K562 (cell line): ENCODE results near the gene APBA2. TPM values are rescaled to one million over a fixed set of nuclear protein-coding genes. Genes with fewer than 3 reads are reported as not detected.

Experiments used
- ATAC-seq: fragments of 200-7000 bp; cut with Tn5 transposase; 3 replicates; pipeline ENCODE4 v1.9.1; 2020; ENCODE audit warnings: moderate library complexity
- BruUV-seq: library from RNA; stranded (reverse); fragments of 400-500 nt; replicated peaks from 2 replicates; lab custom pipeline; 2021; lab: Mats Ljungman, UMichigan
- CTCF ChIA-PET: fragments of 300-600 bp; formaldehyde crosslinking; extraction: SDS; loops from one replicate; lab custom pipeline; 2021; ENCODE audit warnings: low intra/inter-chr PET ratio; lab: Yijun Ruan, JAX
- POLR2A ChIA-PET: fragments of 300-600, 350-650 bp; sonication (Branson Sonifier 250); formaldehyde crosslinking; extraction: SDS; loops from one replicate; lab custom pipeline; 2021; ENCODE audit warnings: antibody characterized with exemption, inconsistent platforms; lab: Yijun Ruan, JAX
- DNase-seq, 4 experiments: peaks; one replicate each; pipeline versions ENCODE4 v3.0.0 to v3.0.0-alpha.2; 2011 to 2018; ENCODE audit warnings: low spot score in 3 of 4, mixed read lengths in 3 of 4; ENCODE audit errors: extremely low read depth in 1 of 4
- FAIRE-seq: peaks from 2 replicates; lab custom pipeline; 2011; peaks lifted over from hg19 to GRCh38; lab: Jason Lieb, UNC
- H2AFZ ChIP-seq: 2 replicates; pipeline ENCODE4 v1.6.0; 2011; ENCODE audit warnings: low read depth, low read length, control low read depth, inconsistent platforms
- H3K27ac ChIP-seq: fragments of 200-600 bp; 3 replicates; pipeline ENCODE4 v1.8.0; 2011; ENCODE audit warnings: low read depth, mild to moderate bottlenecking, control low read depth, inconsistent platforms, low read length, moderate library complexity, mixed read lengths; ENCODE audit errors: extremely low read depth
- H3K27me3 ChIP-seq, 2 experiments: fragments of 300-600 bp in 1 of 2; 2 replicates in 1 of 2; 3 replicates in 1 of 2; pipeline versions ENCODE4 v1.6.0 to v1.8.0; 2011; ENCODE audit warnings: inconsistent platforms in 2 of 2, low read length in 2 of 2, mild to moderate bottlenecking in 1 of 2, mixed read lengths in 1 of 2, moderate library complexity in 1 of 2; ENCODE audit not compliant: control insufficient read depth in 2 of 2, insufficient read depth in 2 of 2
- H3K36me3 ChIP-seq: fragments of 300-600 bp; 3 replicates; pipeline ENCODE4 v1.8.0; 2011; ENCODE audit warnings: mild to moderate bottlenecking, low read length, inconsistent platforms; ENCODE audit not compliant: control insufficient read depth, insufficient read depth
- H3K4me1 ChIP-seq, 2 experiments: fragments of 200-600 bp in 1 of 2; replicated peaks in 1 of 2; 2 replicates in 1 of 2; 3 replicates in 1 of 2; pipeline versions ENCODE4 v1.5.1 to v1.8.0; 2011; ENCODE audit warnings: inconsistent platforms in 2 of 2, low read length in 2 of 2, mild to moderate bottlenecking in 1 of 2, mixed read lengths in 1 of 2, moderate library complexity in 1 of 2; ENCODE audit not compliant: control insufficient read depth in 2 of 2, insufficient read depth in 2 of 2
- H3K4me2 ChIP-seq: 2 replicates; pipeline ENCODE4 v1.6.1; 2011; ENCODE audit warnings: low read length, control low read depth, inconsistent platforms, mixed read lengths; ENCODE audit not compliant: insufficient read depth
- H3K4me3 ChIP-seq: fragments of 200-600 bp; sonication (generic), shearing (Covaris generic); 2 replicates; pipeline ENCODE4 v1.5.1; 2016; ENCODE audit warnings: control low read depth, inconsistent platforms
- H3K79me2 ChIP-seq: fragments of 200-600 bp; 3 replicates; pipeline ENCODE4 v1.8.0; 2011; ENCODE audit warnings: low read length, inconsistent platforms; ENCODE audit not compliant: control insufficient read depth, insufficient read depth
- H3K9ac ChIP-seq, 2 experiments: 2 replicates each; pipeline versions ENCODE4 v1.6.0 to v1.6.1; 2011; ENCODE audit warnings: low read depth in 2 of 2, low read length in 2 of 2, control low read depth in 1 of 2, inconsistent platforms in 1 of 2, mild to moderate bottlenecking in 1 of 2, mixed read lengths in 1 of 2; ENCODE audit not compliant: insufficient read depth in 1 of 2
- H3K9me1 ChIP-seq: one replicate; pipeline ENCODE4 v1.6.0; 2011; ENCODE audit warnings: inconsistent platforms, mild to moderate bottlenecking, low read length, moderate library complexity; ENCODE audit not compliant: control insufficient read depth, insufficient read depth
- H3K9me3 ChIP-seq: replicated peaks from 2 replicates; pipeline ENCODE4 v1.5.1; 2011; ENCODE audit warnings: low read depth, low read length, inconsistent platforms; ENCODE audit not compliant: control insufficient read depth, insufficient read depth
- H4K20me1 ChIP-seq: replicated peaks from 2 replicates; pipeline ENCODE4 v1.6.1; 2011; ENCODE audit warnings: low read length, inconsistent platforms, mixed read lengths; ENCODE audit not compliant: control insufficient read depth, insufficient read depth
- CBFA2T3 ChIP-seq: fragments of 450-650 bp; IDR thresholded peaks from 2 replicates; pipeline ENCODE4 v1.6.1; 2017
- CHD2 ChIP-seq: IDR thresholded peaks from 2 replicates; pipeline ENCODE4 v1.6.1; 2011; ENCODE audit warnings: low read depth, low read length
- MAFF ChIP-seq: IDR thresholded peaks from 2 replicates; pipeline ENCODE4 v1.6.1; 2012; ENCODE audit warnings: low read length, improper control_type of control experiment
- MAZ ChIP-seq, 2 experiments: fragments of 450-650 bp in 1 of 2; sonication (generic) in 1 of 2; formaldehyde crosslinking; IDR thresholded peaks in 1 of 2; conservative IDR thresholded peaks in 1 of 2; 2 replicates each; pipeline versions ENCODE4 v1.4.0 to v1.5.0; 2020; ENCODE audit warnings: mild to moderate bottlenecking in 1 of 2, missing genetic modification reagents in 1 of 2
- NFIC ChIP-seq: fragments of 450-650 bp; IDR thresholded peaks from 2 replicates; pipeline ENCODE4 v1.6.1; 2017; ENCODE audit warnings: mild to moderate bottlenecking, inconsistent platforms
- RAD21 ChIP-seq, 2 experiments: fragments of 250-450 bp in 1 of 2; fragments of 450-650 bp in 1 of 2; sonication (Bioruptor Pico) in 1 of 2; formaldehyde crosslinking in 1 of 2; IDR thresholded peaks in 1 of 2; conservative IDR thresholded peaks in 1 of 2; 2 replicates each; pipeline versions ENCODE4 v1.4.0 to v1.8.0; 2020 to 2022; ENCODE audit warnings: mild to moderate bottlenecking in 2 of 2, moderate library complexity in 1 of 2
- SMC3 ChIP-seq: conservative IDR thresholded peaks from 2 replicates; pipeline ENCODE4 v1.6.1; 2011; ENCODE audit warnings: low read depth, low read length, improper control_type of control experiment; ENCODE audit not compliant: insufficient read depth
- TCF3 ChIP-seq: sonication (generic); formaldehyde crosslinking; IDR thresholded peaks from 2 replicates; pipeline ENCODE4 v1.4.0; 2020; ENCODE audit warnings: mild to moderate bottlenecking, missing genetic modification reagents
- ZBTB7A ChIP-seq: IDR thresholded peaks from 2 replicates; pipeline ENCODE4 v1.6.1; 2011; ENCODE audit warnings: low read depth, mild to moderate bottlenecking, low read length, moderate library complexity, borderline replicate concordance; ENCODE audit not compliant: control insufficient read depth
- ZNF184 ChIP-seq: sonication (generic); formaldehyde crosslinking; IDR thresholded peaks from 2 replicates; pipeline ENCODE4 v1.5.0; 2020; ENCODE audit warnings: missing genetic modification reagents
- ZNF212 ChIP-seq: fragments of 450-650 bp; formaldehyde crosslinking; IDR thresholded peaks from 2 replicates; pipeline ENCODE4 v1.4.0; 2020; ENCODE audit warnings: mild to moderate bottlenecking
- WGBS: fragments of 100-300 bp; shearing (Covaris generic); methylation state at CpG from one replicate; pipeline ENCODE4 v1.1.6; 2016; ENCODE audit warnings: low coverage, mixed read lengths; ENCODE audit not compliant: insufficient coverage; ENCODE audit errors: missing lambda C conversion rate; 5-methylcytosine and 5-hydroxymethylcytosine counted together
- in situ Hi-C: fragments of 300-500 bp; cut with MboI; formaldehyde crosslinking; loops from 4 replicates; pipeline ENCODE4 v1.15.0; 2018; ENCODE audit warnings: inconsistent platforms, mixed read lengths
- intact Hi-C: fragments of 100-400 bp; cut with micrococcal nuclease; formaldehyde crosslinking; loops from 2 replicates; pipeline ENCODE4 v1.14.2; 2022
- polyA plus RNA-seq, 8 experiments: library from polyadenylated mRNA; depleted of rRNA in 4 of 8; stranded (reverse) in 5 of 8; unstranded in 3 of 8; fragments of >200 nt; fragmentation: Nextera tagmentation in 2 of 8; fragmentation: Illumina TruSeq in 1 of 8; extraction: Ambion mirVana in 2 of 8; extraction: Trizol in 1 of 8; gene quantifications; 2 replicates each; pipeline versions ENCODE4 v1.2.1 to v1.2.3, GENCODE V29; 2011 to 2014; ENCODE audit warnings: inconsistent platforms in 1 of 8, missing spikeins in 1 of 8
- total RNA-seq, 7 experiments: library from RNA; depleted of rRNA in 6 of 7; stranded (reverse); fragments of >200 nt in 6 of 7; fragmentation: Illumina TruSeq in 2 of 7; extraction: Trizol in 2 of 7; gene quantifications; 2 replicates each; pipeline versions ENCODE4 v1.2.1 to v1.2.3, GENCODE V29; 2011 to 2021; ENCODE audit warnings: low replicate concordance in 1 of 7
- TF ChIP-seq, protein P1 (sequence below): IDR thresholded peaks from 2 replicates; pipeline ENCODE4 v1.6.1; 2014; ENCODE audit warnings: antibody characterized with exemption
- TF ChIP-seq, protein P2 (sequence below): IDR thresholded peaks from 2 replicates; pipeline ENCODE4 v1.6.1; 2011; ENCODE audit warnings: borderline replicate concordance, low read depth, mild to moderate bottlenecking, moderate library complexity, low read length; ENCODE audit not compliant: insufficient read depth, poor library complexity, severe bottlenecking
- TF ChIP-seq, protein P3 (sequence below), 2 experiments: IDR thresholded peaks; 2 replicates each; pipeline ENCODE4 v1.6.1; 2011; ENCODE audit warnings: borderline replicate concordance in 1 of 2, control low read depth in 1 of 2, low read depth in 1 of 2, low read length in 1 of 2, mild to moderate bottlenecking in 1 of 2, mixed read lengths in 1 of 2, moderate library complexity in 1 of 2; ENCODE audit not compliant: insufficient read depth in 1 of 2, insufficient read length in 1 of 2, poor library complexity in 1 of 2, severe bottlenecking in 1 of 2; ENCODE audit errors: extremely low read depth in 1 of 2
- TF ChIP-seq, protein P4 (sequence below): IDR thresholded peaks from 2 replicates; pipeline ENCODE4 v1.6.1; 2011; ENCODE audit not compliant: insufficient read length; ENCODE audit errors: extremely low read depth

Gene APBA2
- total and polyA plus RNA-seq, 9 of the 15 experiments (the other 6 are each of a cell fraction or from before 2014, with no cell fraction given), result 0.24 to 40.9 (median 25.2) TPM

DNA sequence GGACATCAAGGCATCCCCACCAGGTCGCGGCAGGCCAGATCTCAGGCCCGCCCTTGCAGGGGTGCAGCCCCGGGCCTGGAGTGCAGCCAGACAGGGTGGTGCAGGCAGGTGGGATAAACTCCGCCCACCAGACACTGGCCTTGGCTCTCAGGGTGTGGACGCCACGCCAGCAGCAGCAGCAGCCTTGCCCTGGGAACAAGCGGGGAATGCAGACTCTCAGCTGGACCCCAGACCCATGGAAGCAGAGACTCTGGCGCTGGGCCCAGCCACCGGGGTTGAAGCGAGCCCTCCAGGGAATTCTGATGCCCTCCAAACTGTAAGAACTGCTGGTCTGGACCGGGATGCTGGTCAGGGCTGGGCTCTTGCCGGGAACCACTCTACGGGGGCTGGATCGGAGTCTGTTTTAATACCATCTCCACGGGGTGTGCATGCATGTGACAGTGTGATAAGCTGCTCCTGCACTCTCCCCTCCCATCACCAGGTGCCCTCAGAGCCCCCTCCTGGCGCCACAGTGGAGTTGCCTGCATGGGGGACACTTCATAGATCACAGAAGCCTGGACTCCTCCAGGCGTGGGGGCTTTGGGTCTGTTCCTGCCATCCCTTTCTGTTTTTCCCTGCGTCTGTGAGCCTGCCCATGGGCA is 241.2 kb downstream of the APBA2 start:
- intact Hi-C loops (no loop called here), in situ Hi-C loops (no loop called here)
- no peaks in the 10 kb centered on the region for H3K36me3 ChIP-seq
- ChIA-PET POLR2A (interaction anchor here (0.6 kb wide), 1 partner anchor 9 kb away, joined by 3 read pairs; no protein-coding TSS in a partner anchor), CTCF (no interaction called here)
- no peaks in the 10 kb centered on the region for H3K79me2 ChIP-seq
- H2AFZ ChIP-seq, result no peak overlapping the region
- FAIRE-seq (peak; percentile 75), ATAC-seq (peak; percentile 89), DNase-seq (peak; percentile 69 to 79 (median 76))
- H3K4me1 ChIP-seq, result peaks cover 7 to 43% of the 10 kb centered on the region in 2 experiments; a peak in 4 of 5 replicates
- no peak overlapping the region; the same call in 1 of the 2 replicates for H3K4me2 ChIP-seq
- no peak overlapping the region for H3K9ac ChIP-seq
- WGBS, result 7% methylated on average over 19 of the region's 19 CpGs
- no peaks in the 10 kb centered on the region for H3K9me1 ChIP-seq
- H3K9me3 ChIP-seq, result no peaks in the 10 kb centered on the region
- no peak overlapping the region for H3K4me3 ChIP-seq
- H3K27ac ChIP-seq, result no peak overlapping the region
- no TSS peak for BruUV-seq
- peaks cover 15% of the 10 kb centered on the region for H4K20me1 ChIP-seq
- H3K27me3 ChIP-seq, result peaks cover 8 to 34% of the 10 kb centered on the region in 2 experiments; a peak in 4 of 5 replicates
- TF ChIP-seq TCF3 (CRISPR knock-in tag) (peak; percentile 63), CBFA2T3 (peak; percentile 64), ZNF212 (CRISPR knock-in tag) (no peak), ZBTB7A (peak; percentile 28; the same call in 1 of the 2 replicates), RAD21 (CRISPR knock-in tag; conservative IDR thresholded peaks at IDR 0.05 in 1 of 2, IDR thresholded peaks at IDR 0.05 in 1 of 2) (peak in 1 of 2 experiments; percentile 43; a peak in 2 of 4 replicates), NFIC (0 out of 2 replicates have a peak, but pooled peaks have one; percentile 12), MAZ (CRISPR knock-in tag; conservative IDR thresholded peaks at IDR 0.05 in 1 of 2, IDR thresholded peaks at IDR 0.05 in 1 of 2) (0 out of 4 replicates have a peak, but pooled peaks of 1 of the 2 experiments have one; percentile 29), CHD2 (no peak), SMC3 (peak; percentile 43), MAFF (no peak), ZNF184 (CRISPR knock-in tag) (no peak)
- TF ChIP-seq, protein P1, sequence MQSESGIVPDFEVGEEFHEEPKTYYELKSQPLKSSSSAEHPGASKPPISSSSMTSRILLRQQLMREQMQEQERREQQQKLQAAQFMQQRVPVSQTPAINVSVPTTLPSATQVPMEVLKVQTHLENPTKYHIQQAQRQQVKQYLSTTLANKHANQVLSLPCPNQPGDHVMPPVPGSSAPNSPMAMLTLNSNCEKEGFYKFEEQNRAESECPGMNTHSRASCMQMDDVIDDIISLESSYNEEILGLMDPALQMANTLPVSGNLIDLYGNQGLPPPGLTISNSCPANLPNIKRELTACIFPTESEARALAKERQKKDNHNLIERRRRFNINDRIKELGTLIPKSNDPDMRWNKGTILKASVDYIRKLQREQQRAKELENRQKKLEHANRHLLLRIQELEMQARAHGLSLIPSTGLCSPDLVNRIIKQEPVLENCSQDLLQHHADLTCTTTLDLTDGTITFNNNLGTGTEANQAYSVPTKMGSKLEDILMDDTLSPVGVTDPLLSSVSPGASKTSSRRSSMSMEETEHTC, result peak; percentile 38; the same call in 1 of the 2 replicates
- TF ChIP-seq, protein P2, sequence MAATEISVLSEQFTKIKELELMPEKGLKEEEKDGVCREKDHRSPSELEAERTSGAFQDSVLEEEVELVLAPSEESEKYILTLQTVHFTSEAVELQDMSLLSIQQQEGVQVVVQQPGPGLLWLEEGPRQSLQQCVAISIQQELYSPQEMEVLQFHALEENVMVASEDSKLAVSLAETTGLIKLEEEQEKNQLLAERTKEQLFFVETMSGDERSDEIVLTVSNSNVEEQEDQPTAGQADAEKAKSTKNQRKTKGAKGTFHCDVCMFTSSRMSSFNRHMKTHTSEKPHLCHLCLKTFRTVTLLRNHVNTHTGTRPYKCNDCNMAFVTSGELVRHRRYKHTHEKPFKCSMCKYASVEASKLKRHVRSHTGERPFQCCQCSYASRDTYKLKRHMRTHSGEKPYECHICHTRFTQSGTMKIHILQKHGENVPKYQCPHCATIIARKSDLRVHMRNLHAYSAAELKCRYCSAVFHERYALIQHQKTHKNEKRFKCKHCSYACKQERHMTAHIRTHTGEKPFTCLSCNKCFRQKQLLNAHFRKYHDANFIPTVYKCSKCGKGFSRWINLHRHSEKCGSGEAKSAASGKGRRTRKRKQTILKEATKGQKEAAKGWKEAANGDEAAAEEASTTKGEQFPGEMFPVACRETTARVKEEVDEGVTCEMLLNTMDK, result peak; percentile 57
- TF ChIP-seq, protein P3, sequence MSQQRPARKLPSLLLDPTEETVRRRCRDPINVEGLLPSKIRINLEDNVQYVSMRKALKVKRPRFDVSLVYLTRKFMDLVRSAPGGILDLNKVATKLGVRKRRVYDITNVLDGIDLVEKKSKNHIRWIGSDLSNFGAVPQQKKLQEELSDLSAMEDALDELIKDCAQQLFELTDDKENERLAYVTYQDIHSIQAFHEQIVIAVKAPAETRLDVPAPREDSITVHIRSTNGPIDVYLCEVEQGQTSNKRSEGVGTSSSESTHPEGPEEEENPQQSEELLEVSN (IDR thresholded peaks at IDR 0.05; ENCODE audit: borderline replicate concordance in 1 of 2, extremely low read depth in 1 of 2, insufficient read depth in 1 of 2, insufficient read length in 1 of 2, low read depth in 1 of 2, low read length in 1 of 2, poor library complexity in 1 of 2, severe bottlenecking in 1 of 2), result no peak
- TF ChIP-seq, protein P4, sequence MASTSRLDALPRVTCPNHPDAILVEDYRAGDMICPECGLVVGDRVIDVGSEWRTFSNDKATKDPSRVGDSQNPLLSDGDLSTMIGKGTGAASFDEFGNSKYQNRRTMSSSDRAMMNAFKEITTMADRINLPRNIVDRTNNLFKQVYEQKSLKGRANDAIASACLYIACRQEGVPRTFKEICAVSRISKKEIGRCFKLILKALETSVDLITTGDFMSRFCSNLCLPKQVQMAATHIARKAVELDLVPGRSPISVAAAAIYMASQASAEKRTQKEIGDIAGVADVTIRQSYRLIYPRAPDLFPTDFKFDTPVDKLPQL, result no peak
